ENCODE measurements around the gene NDUFS7.
A peak's percentile ranks its signal among the peaks of the same experiment; 100 is the strongest.

NDUFS7 gene

GRCh38 chr19:1428738-1429391 is 45.2 kb downstream of the NDUFS7 start:
- TF ChIP-seq ZNF274 (IDR thresholded peaks at IDR 0.05; ENCODE audit: low read depth, low read length), result no peak
- no peak overlapping the region for H3K4me3 ChIP-seq (ENCODE audit: low read length)

- no peak for TF ChIP-seq ZNF274 (IDR thresholded peaks at IDR 0.05; ENCODE audit: low read depth, low read length)
- H3K4me3 ChIP-seq (ENCODE audit: low read length), result no peak overlapping the region
Observed at GRCh38 chr19:1429750-1430149, 46.0 kb downstream of the NDUFS7 start.

- no peak overlapping the region for H3K4me3 ChIP-seq (ENCODE audit: low read length)
- no peak for TF ChIP-seq ZNF274 (IDR thresholded peaks at IDR 0.05; ENCODE audit: low read depth, low read length)
Observed at GRCh38 chr19:1430246-1430645, 46.5 kb downstream of the NDUFS7 start.

- no peak for TF ChIP-seq ZNF274 (IDR thresholded peaks at IDR 0.05; ENCODE audit: low read depth, low read length)
- H3K4me3 ChIP-seq (ENCODE audit: low read length), result no peak overlapping the region
Observed at GRCh38 chr19:1431759-1432506, 48.2 kb downstream of the NDUFS7 start.

GRCh38 chr19:1432507-1432887 is 48.8 kb downstream of the NDUFS7 start:
- no peak overlapping the region for H3K4me3 ChIP-seq (ENCODE audit: low read length)
- no peak for TF ChIP-seq ZNF274 (IDR thresholded peaks at IDR 0.05; ENCODE audit: low read depth, low read length)

GRCh38 chr19:1433119-1434039 is 49.7 kb downstream of the NDUFS7 start:
- H3K4me3 ChIP-seq (ENCODE audit: low read length), result no peak overlapping the region
- TF ChIP-seq ZNF274 (IDR thresholded peaks at IDR 0.05; ENCODE audit: low read depth, low read length), result no peak

GRCh38 chr19:1434040-1434366 is 50.3 kb downstream of the NDUFS7 start:
- TF ChIP-seq ZNF274 (IDR thresholded peaks at IDR 0.05; ENCODE audit: low read depth, low read length), result no peak
- no peak overlapping the region for H3K4me3 ChIP-seq (ENCODE audit: low read length)

GRCh38 chr19:1434577-1435060 is 50.9 kb downstream of the NDUFS7 start:
- H3K4me3 ChIP-seq (ENCODE audit: low read length), result no peak overlapping the region
- no peak for TF ChIP-seq ZNF274 (IDR thresholded peaks at IDR 0.05; ENCODE audit: low read depth, low read length)

- TF ChIP-seq ZNF274 (IDR thresholded peaks at IDR 0.05; ENCODE audit: low read depth, low read length), result no peak
- no peak overlapping the region for H3K4me3 ChIP-seq (ENCODE audit: low read length)
Observed at GRCh38 chr19:1435378-1435989, 51.8 kb downstream of the NDUFS7 start.

GRCh38 chr19:1437609-1438008 is 53.9 kb downstream of the NDUFS7 start:
- no peak for TF ChIP-seq ZNF274 (IDR thresholded peaks at IDR 0.05; ENCODE audit: low read depth, low read length)
- H3K4me3 ChIP-seq (ENCODE audit: low read length), result no peak overlapping the region

- H3K4me3 ChIP-seq (ENCODE audit: low read length), result peak within 1 kb of the TSS; percentile 97
- TF ChIP-seq ZNF274 (IDR thresholded peaks at IDR 0.05; ENCODE audit: low read depth, low read length), result no peak
Observed at GRCh38 chr19:1438035-1438932, 54.6 kb downstream of the NDUFS7 start, which contains the start of gene RPS15. Gene RPS15 (plus strand): TSS chr19:1438396. CDS start chr19:1438426, 30 bp downstream.

- TF ChIP-seq ZNF274 (IDR thresholded peaks at IDR 0.05; ENCODE audit: low read depth, low read length), result no peak
- peak overlapping the region; percentile 97 for H3K4me3 ChIP-seq (ENCODE audit: low read length)
Observed at GRCh38 chr19:1438933-1439354, 55.2 kb downstream of the NDUFS7 start.

GRCh38 chr19:1439525-1440417 is 56.1 kb downstream of the NDUFS7 start:
- H3K4me3 ChIP-seq (ENCODE audit: low read length), result peak overlapping the region; percentile 97
